ENCODE measurements around the gene C2orf81.

Gene C2orf81

GRCh38 chr2:74406035-74406434, 15.4 kb downstream of the C2orf81 start:
- no peaks in the 10 kb centered on the region for H3K27me3 ChIP-seq
- intact Hi-C loops (cut with DNase I; ENCODE audit: low total_unique reads): no loop called here
- H3K4me3 ChIP-seq: no peak overlapping the region
- no peak for DNase-seq
- TF ChIP-seq CTCF (IDR thresholded peaks at IDR 0.05): no peak
- no peaks in the 10 kb centered on the region for H3K4me1 ChIP-seq
- H3K27ac ChIP-seq: no peak overlapping the region
- H3K9me3 ChIP-seq: no peaks in the 10 kb centered on the region
- H3K36me3 ChIP-seq: no peaks in the 10 kb centered on the region

GRCh38 chr2:74401891-74402290, 19.5 kb downstream of the C2orf81 start:
- intact Hi-C loops (cut with DNase I; ENCODE audit: low total_unique reads): no loop called here
- TF ChIP-seq CTCF (IDR thresholded peaks at IDR 0.05): no peak
- Histone ChIP-seq H3K36me3 (no peaks in the 10 kb centered on the region), H3K27me3 (no peaks in the 10 kb centered on the region), H3K4me1 (no peaks in the 10 kb centered on the region), H3K27ac (no peak overlapping the region), H3K4me3 (no peak overlapping the region), H3K9me3 (no peaks in the 10 kb centered on the region)
- DNase-seq: no peak

- peak in 1 of 2 experiments; percentile 26 for TF ChIP-seq CTCF (IDR thresholded peaks at IDR 0.05)
- intact Hi-C loops (cut with DNase I; ENCODE audit: low total_unique reads): no loop called here
- Histone ChIP-seq H3K9me3 (no peaks in the 10 kb centered on the region), H3K36me3 (no peaks in the 10 kb centered on the region), H3K4me3 (no peak overlapping the region), H3K27me3 (no peaks in the 10 kb centered on the region), H3K27ac (no peak overlapping the region), H3K4me1 (no peaks in the 10 kb centered on the region)
- DNase-seq: no peak
These were observed 21.6 kb downstream of the C2orf81 start for GRCh38 chr2:74399785-74400184.

- no peak for DNase-seq
- no peak for TF ChIP-seq CTCF (IDR thresholded peaks at IDR 0.05)
- Histone ChIP-seq H3K27me3 (no peaks in the 10 kb centered on the region), H3K27ac (no peak overlapping the region), H3K4me1 (peaks cover 0 to 4% (median 0%) of the 10 kb centered on the region in 4 donors), H3K36me3 (no peaks in the 10 kb centered on the region), H3K9me3 (no peaks in the 10 kb centered on the region), H3K4me3 (no peak overlapping the region)
- intact Hi-C loops (cut with DNase I; ENCODE audit: low total_unique reads): no loop called here
These were observed 25.3 kb downstream of the C2orf81 start for GRCh38 chr2:74396149-74396548.

GRCh38 chr2:74393525-74393924, 27.9 kb downstream of the C2orf81 start:
- H3K4me3 ChIP-seq: no peak overlapping the region
- DNase-seq: no peak
- peaks cover 8 to 28% (median 20%) of the 10 kb centered on the region in 4 donors for H3K4me1 ChIP-seq
- no peaks in the 10 kb centered on the region for H3K9me3 ChIP-seq
- H3K27me3 ChIP-seq: no peaks in the 10 kb centered on the region
- no peaks in the 10 kb centered on the region for H3K36me3 ChIP-seq
- no peak overlapping the region for H3K27ac ChIP-seq
- intact Hi-C loops (cut with DNase I; ENCODE audit: low total_unique reads): no loop called here
- no peak for TF ChIP-seq CTCF (IDR thresholded peaks at IDR 0.05)

GRCh38 chr2:74392449-74392743, 29.0 kb downstream of the C2orf81 start:
- intact Hi-C loops (cut with DNase I; ENCODE audit: low total_unique reads): no loop called here
- DNase-seq: no peak

More at GRCh38 chr2:74392449-74392743, 29.0 kb downstream of the C2orf81 start:
- Histone ChIP-seq H3K36me3 (no peaks in the 10 kb centered on the region), H3K27me3 (no peaks in the 10 kb centered on the region), H3K9me3 (no peaks in the 10 kb centered on the region), H3K27ac (peak overlapping the region in 1 of 2 donors; percentile 96), H3K4me3 (peak overlapping the region; percentile 97 to 98), H3K4me1 (peaks cover 8 to 39% (median 29%) of the 10 kb centered on the region in 4 donors)
- TF ChIP-seq CTCF (IDR thresholded peaks at IDR 0.05): no peak

Data from tibial artery (tissue), 4 donors.